Activated naive CD4-positive, alpha-beta T cell (primary cell): ENCODE measurements around the gene TWIST1.

Experiments
- DNase-seq, 4 experiments: peaks; one replicate each; lab custom pipeline; 2025; lab: John Stamatoyannopoulos, UW

The TWIST1 gene

GRCh38 chr7:19113002-19113350 lies 4.5 kb downstream of the TWIST1 start:
- no peak for DNase-seq

- DNase-seq = no peak
These were observed 5.0 kb downstream of the TWIST1 start for GRCh38 chr7:19112274-19113001.

DNA sequence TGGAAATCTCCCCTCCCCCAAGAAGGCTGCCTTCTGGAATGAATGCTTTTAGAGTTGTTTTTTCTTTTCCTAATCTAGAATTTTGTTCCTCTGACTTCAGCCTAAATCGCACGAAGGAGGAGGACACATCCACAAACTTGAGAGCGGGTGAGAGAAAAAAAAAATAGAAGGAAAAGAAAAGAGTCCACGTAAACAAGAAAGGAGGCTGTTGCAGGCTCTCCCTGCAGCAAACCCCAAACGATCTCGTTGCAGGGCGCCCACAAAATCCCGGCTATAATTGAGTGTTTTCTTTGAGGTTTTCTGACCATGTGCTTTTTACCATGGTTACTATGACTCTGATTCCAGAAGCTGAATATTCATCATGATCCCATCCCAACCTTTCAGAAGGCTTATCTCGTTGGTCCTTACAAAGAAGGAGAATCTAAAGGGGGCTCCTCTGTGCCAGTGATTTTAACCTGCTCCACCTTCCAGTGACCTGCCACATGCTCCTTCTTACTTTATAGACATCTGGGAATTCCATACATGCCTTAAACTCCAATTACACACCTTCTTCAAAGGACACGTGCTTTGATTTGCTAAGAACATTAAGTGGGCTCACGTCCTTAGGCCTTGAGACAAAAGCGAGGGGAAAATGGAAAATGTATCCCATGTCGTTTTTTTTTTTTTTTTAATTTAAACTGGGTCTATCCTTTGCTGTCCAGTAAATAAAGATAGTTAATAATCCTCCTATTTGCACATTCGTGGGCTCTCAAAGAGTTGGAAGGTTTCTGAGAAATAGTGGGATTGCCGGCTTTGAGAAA lies 5.8 kb downstream of the TWIST1 start:
- DNase-seq = no peak

DNA sequence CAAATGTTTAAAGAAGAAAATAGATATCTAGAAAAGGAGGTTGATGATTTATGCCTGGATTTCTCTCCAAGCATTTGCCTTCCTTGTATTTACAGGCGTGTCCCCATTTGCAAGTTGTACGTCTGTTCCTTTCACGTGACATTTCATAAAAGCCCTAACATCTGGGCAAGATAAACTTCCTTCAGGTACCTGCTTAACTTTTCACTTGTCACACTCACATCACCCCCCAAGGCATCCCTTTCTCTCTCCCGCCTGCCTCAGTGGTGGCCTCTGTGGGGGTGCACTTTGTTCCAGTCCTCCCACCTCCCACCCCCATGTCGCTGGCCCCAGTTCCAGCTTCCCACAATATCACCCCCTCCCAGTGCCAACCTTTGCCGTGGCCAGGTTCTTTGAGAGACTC lies 6.7 kb downstream of the TWIST1 start:
- DNase-seq = no peak

DNA sequence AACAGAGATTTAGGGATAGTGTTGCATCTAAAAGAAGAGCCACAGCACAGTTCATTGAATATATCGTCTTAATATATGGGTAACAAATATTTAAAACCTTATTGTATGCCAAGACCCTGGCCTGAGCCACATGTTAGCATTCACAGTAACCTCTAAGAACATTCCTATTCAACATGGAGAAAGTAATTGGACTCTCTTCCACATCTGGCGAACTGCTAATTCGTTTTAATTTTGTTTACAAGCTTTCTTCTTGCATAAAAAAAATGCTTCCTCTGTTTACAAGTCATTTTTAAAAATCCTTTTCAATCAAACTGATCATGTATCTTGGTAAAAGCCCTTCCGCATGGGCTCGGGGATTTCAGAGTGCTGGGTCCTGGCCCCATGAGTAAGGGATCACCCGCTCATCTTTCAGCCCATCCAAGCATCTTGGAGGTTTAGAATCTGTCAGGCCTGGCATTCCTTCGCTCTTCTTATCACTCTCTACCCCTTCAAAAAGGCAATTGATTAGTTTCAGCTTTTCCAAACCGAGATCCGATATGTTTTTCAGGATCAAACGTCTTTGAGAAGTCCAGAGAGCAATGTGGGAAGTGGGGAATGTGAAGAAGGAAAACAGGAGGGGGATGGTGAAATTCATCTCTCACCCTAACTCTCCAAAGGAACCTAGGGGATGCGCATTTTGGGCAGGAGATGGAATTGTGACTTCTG lies 7.3 kb downstream of the TWIST1 start:
- no peak for DNase-seq

DNA sequence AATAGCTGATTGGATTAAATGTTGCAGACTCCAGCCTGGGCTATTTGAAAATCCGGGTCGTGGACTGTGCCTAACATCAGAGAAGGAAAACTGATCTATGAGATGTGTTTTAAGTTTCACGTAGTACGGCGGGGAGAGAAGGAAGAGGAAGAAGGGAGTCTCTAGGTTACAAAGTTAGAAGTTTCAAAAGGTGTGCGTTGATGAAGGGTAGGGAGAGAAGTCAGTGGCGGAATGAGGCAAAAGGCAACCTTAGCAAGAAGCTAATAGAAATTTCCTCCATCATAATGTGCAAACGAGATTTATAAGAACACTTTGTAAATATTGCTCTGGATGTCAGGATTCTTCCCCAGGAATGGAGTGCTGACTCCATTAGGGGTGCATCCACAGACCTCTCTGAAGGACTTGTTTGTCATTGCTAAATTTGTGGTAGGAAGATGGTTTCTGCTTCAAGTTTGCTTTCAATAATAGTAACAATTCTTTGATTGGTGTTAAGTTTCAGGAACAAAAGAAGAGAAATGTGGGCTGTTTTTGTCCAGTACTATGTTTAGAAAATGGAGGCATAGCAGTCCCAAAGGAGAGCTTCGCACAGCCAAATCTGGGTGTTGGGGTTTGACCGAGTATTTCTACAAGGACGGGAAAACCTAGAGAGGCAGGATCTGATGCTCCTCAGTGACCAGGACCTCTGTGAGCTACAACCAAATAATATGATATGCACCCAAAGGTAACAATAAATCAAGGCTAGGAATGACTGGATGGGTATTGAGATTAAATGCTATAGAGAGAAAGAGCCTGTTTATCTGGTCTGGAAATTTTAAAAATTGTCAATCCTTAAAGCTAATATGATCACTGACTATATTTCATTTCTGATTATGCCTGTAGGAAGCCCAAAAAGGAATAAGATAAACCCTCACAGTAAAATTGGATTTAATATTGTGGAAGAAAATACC lies 8.2 kb downstream of the TWIST1 start:
- DNase-seq = no peak

DNA sequence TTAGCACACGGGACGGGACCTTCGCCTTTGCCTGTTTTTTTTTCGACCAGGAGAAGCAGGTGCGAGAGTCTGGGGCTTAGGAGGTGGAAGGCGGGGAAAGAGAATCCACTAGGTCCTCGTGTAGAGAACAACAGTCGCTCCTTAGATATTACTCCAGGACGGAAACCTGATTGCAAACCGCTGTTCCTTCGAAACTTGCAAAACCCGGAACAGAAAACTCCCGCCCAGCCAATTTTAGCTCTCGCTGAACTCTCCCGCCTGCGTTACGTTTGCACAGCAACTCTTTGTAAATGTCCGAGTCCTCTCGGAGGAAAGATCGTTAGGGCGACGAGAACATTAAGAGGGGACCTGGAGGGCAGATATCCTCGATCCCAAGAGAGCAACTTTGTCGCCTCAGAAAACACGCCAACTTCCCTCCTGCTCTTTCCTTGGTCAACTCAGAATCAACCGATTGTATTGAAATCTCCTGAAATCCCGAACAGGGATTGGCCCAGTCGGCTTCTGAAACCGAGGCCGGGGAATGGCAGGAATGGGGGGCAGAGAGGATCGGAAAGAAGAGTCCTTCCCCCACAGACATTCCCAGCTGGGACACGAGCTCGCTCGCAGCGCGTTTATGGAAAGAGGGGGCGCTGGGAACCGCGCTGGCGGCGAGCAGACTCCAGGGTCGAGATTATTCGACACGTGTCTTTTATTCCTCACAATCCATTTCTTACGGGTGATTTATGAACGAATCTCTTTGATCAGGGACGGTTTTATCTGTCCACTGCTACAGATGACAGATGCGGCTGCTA lies 9.9 kb downstream of the TWIST1 start:
- no peak for DNase-seq

DNA sequence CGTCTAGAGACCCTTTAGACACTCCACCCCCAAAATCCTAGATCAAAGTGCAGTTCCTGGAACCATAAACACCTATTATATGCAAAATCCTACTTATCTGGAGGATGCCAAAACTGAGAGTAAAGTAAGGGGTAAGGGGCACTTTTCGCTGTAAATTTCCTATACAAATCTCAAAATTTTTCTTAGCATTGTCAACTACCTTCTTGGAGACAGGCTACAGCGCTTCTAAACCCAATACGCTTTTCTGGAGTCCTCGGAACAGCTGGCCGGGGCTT lies 10.4 kb downstream of the TWIST1 start:
- no peak for DNase-seq

DNA sequence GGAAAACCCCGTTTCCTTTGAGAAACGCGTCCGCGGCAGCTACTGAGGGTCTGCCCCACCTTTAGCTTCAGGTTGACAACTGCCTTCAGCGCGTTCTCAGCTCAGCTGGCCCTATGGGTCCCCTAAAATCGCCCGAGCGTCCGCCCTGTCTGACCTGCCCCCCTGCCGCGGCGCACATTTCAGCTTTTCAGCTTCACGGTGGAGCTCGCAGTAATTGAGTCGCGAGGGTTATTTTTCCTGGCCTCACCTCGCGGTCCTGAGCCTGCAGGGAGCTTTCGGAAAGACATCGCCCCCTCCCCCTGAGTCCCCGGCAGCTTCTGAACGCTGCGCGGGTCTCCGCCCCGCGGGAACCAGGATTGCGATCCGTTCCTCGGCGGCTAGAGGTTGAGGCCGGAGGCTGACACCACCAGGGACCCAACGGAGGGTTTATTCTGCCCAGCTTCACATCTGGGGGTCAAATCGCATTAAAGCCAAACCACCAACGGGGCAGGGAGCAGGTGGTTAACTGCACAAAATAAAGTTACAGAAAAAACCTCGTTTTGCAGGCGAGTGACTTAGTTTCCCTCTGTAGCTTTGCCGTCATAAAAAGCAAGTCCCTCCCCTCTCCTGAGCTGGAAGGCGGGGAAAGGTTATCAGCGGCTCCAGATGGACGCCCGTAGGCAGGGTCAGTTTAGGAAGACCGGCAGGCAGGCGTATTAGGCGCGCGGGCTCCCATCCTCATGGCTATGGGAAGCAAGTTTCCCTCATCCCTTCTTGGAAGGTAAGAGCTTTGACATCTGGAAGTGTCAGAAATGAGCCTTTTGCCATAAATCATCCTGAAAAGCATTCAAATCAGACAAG lies 11.0 kb downstream of the TWIST1 start:
- DNase-seq = no peak

DNA sequence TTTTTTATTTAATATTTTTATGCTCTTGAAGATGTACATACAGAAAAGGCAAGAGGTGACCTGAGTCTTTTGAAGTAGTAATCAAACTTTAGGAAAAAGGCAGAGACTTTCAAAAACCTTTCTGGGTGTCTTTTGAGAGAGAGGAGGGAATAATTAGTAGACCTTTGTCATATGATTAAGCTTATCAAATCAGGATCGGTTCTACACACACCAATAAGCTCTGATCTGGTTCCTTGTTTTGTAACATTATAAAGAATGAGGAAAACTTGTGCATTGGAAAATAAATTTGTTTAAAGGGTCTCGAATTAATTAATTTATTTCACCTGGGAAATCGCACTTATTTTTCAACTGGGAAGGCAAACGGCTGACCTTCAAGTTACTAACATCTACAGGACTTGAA lies 11.9 kb downstream of the TWIST1 start:
- DNase-seq = no peak

- no peak for DNase-seq
These were observed 12.6 kb downstream of the TWIST1 start for GRCh38 chr7:19104811-19105210.

DNA sequence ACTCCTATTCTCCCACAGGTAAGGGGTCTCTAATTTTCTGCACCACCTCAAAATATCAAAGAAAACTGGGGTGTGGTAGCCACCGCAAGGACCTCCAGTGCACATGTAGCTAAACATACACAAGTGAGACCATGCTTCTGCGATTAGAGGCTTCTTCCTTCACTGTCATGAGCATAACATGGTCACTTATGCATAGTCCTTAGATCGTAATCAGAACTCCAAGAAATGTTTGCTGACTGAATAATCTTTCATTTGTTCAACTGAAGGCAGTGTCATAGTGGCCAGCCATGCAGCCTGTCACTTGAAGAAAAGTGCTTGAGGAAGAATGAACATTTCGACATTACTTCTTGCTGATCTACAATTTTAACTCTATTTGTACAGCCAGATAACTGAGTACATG lies 14.6 kb downstream of the TWIST1 start:
- no peak for DNase-seq

DNA sequence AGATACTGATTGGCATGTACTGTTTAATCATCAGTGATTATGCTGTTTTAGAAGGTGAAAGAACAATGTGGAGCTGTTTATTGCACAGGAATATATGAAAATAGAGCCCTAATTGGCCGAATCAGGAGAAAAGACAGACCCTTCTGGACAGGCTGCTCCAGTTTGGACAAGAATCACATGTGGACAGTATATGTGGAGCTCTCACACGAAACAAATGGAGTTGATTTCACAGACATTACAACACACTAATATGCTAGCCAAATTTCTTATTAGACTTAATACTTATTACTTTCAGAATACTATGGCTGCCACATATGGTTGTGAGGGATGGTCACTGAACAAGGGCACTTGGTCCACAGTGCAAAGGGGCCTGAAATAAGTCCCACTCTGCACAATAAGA lies 15.5 kb downstream of the TWIST1 start:
- DNase-seq = no peak

- no peak for DNase-seq
These were observed 16.0 kb downstream of the TWIST1 start for GRCh38 chr7:19101472-19101871.

DNA sequence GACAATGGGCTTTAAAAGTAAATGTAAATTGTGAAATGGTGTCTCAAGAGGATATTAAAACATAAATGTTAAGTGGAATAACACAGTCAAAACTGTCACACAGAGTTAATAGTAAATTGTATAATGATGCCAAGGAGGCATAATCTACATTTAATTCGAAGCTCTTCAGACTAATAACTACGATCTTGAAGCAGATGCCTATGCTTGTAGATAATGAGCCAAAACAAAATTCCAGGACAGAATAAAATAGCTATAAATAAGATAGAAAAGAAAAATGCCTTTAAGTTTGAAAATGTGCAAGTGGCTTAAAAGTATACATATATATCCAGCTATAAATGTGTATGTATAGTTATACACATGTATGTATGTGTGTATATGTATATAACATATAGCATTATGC lies 17.5 kb downstream of the TWIST1 start:
- DNase-seq = no peak

GRCh38 chr7:19099194-19099593 lies 18.2 kb downstream of the TWIST1 start:
- DNase-seq = no peak

DNA sequence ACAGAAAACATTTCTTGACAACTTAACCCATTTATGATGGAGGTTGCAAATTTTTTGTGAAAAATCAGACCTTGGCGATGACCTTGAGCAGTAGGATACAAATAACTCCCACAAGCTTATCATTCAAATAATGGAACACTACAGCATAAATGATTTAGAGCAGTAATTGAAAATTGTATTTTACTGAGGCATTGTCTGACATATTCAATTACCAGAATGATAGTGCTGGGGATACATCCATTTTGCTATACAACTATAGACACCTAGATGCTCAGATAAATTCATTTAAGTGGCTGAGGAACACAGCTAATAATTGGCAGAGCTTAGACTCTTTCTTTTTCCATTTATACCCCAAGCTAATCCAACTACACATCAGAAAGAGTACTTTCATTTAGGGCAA lies 18.9 kb downstream of the TWIST1 start:
- no peak for DNase-seq

- no peak for DNase-seq
These were observed 20.0 kb downstream of the TWIST1 start for GRCh38 chr7:19097165-19098055.

DNA sequence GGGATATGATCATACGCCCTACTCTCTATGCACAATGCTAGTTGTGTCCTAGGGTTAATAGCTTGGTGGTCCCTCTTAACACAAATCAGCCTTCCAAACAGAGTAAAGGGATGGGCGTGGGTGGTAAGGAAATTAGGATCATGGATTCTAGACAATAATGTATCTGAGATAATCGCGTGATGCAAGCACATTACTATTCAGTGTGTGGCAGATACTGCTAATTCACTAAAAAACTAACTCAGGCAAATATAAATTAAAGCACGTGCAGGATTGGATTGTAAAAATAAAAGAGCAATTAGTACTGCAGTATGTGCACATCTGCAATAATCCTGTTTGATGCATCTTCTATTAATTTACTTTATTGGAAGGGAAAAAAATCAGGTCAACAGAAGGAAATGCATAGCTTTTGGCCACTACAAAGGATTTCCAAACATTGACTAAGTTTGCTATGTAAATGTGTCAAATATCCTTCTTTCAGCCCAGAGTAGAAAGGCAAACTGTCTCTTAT lies 22.0 kb downstream of the TWIST1 start:
- no peak for DNase-seq
